GM12892 (cell line): ENCODE results near the gene ARHGAP32.

Experiments used
- POLR2A ChIP-seq: IDR thresholded peaks from 2 replicates; pipeline ENCODE4 v1.6.1; 2011; ENCODE audit warnings: low read depth, low read length, control low read depth
- POLR2AphosphoS5 ChIP-seq: IDR thresholded peaks from 2 replicates; pipeline ENCODE4 v1.6.1; 2011; ENCODE audit warnings: low read depth, low read length, control low read depth

DNA sequence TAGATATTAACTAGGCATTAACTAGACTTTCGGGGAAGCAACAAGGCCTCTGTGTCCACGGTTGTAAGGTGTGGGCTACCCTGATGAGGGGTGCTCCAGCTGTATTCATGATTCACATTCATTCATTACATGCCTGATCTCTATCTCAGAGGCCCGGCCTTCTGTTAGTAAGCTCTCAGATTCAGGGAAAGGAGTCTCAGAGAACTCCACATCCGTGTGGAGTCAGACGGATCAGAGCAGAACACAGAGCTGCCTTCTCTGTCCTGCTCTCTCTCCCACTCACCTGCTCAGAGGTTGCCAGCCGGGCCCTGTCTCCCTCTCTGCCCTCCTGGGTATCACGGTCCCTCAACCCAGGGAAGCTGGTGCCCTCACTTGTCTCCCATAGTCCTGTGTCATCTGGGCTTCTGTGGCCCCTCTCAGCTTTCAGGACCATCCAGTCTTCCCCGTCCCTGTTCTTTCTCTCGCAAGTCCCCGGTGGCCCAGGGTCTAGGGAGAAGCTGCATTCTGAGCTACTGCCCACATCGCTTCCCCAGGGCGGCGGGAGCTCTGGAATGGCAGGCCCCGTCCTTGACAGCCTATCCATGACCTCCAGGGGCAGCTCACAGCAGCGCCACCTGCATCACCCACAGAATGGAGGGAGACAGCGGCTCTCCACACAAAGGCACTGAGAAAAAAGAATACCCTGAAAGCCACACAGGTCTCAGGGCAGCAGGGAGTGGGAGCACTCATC is 253.8 kb downstream of the ARHGAP32 start:
- TF ChIP-seq POLR2A, result no peak
- no peak for TF ChIP-seq POLR2AphosphoS5
